CD4-positive, alpha-beta T cell treated with Interleukin-17A for 1 hour (primary cell): ENCODE results near the gene EPB41L3.

ENCODE experiments used
- DNase-seq: peaks from one replicate; pipeline ENCODE4 v3.0.0-alpha.2; 2020

Gene EPB41L3

DNA sequence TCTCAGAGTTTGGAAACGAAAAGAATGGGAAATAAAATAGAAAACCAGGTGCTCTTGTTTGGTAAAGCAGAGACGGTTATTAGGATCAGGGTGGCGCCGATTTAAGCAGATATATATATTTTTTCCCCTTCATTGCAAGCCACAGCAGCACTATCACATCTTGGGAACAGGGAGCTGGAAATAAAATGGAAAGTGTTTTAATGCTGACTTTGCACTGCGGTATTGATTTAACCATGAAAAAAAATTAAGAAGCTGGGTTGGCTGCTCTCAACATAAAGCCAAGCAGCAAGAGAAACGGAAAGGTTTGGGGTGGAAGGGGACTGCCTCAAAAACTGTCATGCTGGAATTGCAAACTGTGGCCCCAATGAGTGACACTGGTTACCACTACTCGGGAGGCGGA, 145.5 kb downstream of the EPB41L3 start:
- no peak for DNase-seq

DNA sequence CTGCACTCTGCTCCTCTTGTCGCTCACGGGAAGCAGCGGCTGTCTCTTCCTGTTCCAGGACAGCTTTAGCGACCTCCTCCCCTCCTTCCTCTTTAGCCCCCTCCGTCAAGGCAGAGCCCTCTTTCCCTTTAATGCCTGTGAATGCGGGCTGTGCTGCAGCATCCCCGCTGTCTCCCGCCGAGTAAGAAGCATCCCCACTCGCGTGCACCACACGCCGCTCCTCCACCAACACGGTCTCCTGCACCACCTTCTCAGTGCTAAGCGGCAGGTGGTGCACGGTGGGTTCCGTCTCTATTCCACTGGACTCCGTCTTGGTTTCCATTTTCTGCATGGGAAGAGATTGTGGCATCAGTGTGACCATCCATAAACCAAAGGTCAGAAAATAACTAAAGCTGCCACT, 146.7 kb downstream of the EPB41L3 start:
- DNase-seq = no peak

DNA sequence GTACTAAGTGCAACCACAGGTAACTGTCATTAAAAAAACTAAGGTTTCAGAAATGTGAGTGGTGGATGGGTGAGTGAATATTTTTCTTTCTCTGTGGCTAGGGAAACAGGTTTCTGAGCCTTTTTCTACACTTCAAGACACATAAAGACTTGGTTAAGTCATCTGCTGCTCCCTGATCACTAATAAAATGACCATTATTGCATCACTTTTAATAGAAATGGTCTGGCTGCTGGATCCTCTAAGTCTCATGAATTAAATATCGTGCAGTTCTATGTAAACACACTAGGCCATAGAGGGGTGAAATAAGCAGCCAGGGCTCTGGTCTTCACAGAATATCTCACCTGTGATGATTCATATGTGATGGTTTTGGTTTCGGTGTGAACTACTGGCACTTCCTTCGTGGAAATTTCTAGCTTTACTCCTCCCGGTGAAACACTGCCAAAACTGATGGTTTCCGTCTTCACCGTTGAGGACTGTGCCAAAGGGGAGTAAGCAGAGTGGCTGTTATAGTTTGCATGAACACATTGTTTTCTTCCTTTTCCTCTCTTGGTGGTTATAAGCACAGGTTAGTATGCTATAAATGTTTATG, 147.8 kb downstream of the EPB41L3 start:
- DNase-seq = no peak

DNA sequence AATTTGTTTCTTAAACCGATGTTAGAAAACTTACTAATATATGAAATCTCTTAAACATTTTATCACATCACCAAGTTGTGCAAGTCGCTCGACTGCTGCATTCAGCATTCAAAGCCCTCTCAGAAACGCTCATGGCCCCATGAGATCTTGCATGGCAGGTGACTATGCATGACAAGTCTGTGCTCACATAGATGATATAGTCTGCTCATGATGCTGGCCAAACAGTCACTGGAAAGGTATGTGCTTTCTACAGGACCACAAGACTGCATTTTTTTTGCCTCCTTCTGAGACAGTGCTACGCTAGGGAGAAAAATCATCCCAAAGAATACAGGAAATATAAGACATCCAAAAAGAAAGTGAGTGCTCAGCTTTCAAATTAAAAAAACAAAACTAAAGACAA, 150.0 kb downstream of the EPB41L3 start:
- no peak for DNase-seq

DNA sequence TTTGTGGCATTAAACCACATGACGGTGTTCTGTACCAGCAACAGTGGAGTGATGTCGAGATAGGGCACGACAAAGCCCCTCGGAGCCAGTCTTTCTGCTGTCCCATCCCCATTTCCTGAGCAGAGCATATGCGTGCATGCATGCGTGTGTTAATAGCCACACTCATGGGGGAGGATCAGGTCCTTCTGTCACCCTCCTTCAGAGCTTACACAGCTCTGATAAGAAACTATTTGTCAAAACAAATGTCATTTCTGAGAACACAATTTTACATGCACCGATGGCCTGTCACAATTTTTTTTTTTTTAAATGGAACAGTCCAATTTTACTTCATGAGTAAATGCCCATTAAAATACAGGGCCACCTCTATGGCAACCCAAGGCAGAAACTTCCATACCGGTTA, 152.4 kb downstream of the EPB41L3 start:
- DNase-seq = no peak

DNA sequence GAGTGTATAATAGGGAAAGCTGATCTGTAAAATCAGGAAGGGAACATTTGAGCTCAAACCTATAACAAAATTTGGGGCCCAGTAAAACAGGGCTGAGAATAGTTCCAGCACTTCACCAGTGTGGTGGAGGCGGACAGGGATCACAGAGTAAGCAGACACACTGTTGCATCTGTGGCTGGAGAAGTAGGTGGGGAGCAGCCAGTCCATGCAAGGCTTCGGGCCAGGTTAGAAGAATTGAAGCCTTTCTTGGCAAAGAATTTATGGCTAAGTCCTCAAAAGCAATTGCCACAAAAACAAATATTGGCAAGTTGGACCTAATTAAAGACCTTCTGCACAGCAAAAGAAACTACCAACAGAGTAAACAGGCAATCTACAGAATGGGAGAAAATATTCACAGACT, 154.4 kb downstream of the EPB41L3 start:
- DNase-seq = no peak

DNA sequence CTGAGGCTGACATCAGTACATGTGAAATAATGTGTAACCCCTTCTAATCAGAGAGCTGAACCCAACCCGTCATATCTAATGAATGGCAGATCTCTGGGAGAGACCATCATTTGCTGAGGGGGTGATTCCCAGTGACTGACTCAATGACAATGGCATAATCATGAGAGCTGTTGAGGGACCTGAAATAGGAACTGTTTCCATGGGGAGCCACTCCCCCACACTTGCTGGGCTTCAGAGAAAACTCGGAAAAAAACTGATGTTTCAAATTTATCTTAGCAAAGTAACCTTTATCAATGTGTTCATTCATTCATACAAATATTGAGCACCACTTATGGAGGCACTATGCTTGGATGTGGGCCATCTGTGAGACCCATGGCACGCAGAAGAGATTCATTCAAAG, 154.9 kb downstream of the EPB41L3 start:
- no peak for DNase-seq

DNA sequence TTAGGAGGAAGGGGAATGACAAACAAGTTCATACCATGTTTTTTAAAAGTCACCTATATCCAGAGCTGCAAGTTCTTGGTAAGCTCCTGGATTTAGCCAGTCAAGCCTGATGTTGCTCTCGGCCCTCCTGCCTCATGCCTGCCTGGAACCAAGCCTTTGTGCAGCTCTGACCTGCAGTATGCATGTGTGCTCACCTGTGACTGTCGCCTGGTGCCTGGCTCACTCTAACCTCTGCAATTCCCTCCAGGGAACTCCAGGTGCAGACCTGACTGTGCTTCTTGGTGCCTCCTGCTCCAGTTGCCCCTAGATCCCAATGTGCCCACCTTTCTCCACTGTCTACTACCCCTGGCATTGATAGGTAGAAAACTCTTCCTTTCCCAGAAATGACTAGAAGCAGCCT, 163.2 kb downstream of the EPB41L3 start:
- no peak for DNase-seq

DNA sequence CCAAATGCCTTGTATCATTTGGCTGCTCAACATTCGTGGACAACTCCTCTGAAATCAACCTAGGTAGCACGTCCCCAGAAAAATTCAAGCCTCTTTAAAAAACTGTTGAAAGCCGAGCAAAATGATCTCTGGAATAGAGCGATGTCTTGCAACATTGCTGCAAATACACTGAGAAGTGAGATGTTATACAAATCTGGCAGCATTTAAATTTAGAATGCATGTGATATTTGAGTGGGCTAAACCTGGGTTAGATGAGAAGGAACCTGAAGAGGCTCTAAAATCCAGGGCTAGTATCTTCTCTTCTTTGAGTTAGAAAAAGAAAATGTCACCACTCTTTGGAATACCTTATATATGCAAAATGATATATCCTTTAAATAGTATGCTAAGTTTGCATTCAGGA, 166.8 kb downstream of the EPB41L3 start:
- DNase-seq = no peak

DNA sequence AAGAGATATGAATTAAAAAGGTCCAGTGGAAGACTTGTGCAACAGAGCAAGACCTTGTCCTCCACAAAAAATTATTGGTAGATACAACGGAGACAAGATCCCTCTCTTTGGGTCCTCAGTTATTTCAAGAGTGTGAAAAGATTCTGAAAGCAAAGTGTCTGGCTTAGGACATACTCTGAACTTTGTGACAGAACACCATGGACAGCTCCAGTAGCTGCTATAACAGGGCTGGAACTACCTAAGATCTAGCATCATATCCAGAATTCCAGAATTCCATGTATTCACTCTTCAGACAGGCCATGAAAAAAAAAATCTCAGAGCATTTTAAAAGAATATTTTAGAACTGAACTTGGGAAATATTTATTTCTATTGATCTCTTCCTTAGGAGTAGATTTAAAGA, 173.5 kb downstream of the EPB41L3 start:
- no peak for DNase-seq

DNA sequence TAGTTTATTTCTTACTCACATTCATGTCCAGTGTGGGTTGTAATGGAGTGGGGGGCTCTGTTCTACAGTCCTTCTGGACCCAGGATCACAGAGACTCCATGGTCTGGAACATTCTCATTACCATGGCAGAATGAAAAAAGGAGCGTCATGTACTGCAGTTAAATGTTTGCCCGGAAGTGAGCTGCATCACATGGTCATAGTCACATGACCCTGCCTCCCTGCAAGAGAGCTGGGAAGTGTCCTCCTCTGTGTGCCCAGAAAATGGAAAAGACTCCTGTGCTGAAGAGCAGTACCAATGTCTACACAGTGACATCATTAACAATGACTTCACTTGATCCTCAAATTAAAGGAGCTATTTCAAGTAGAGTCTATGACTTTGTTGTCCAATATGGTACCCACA, 174.3 kb downstream of the EPB41L3 start:
- DNase-seq = no peak

DNA sequence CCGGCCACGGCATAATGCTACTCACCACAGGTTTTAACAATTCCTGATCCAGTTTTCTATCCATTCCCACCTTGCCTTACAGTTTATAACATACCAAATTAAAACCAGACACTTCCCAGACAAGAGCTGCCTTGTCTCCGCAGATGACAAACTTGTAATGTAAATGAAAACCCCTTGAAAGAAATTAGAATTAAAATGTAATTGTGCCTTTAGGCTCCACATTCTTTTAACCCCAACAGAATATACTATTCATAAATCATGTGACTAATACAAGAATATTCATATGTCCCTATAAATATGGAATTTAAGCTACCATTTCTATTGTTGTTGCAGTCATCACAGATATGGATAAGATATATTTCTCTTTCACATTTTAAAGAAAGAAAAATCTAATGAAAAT, 178.4 kb downstream of the EPB41L3 start:
- no peak for DNase-seq

DNA sequence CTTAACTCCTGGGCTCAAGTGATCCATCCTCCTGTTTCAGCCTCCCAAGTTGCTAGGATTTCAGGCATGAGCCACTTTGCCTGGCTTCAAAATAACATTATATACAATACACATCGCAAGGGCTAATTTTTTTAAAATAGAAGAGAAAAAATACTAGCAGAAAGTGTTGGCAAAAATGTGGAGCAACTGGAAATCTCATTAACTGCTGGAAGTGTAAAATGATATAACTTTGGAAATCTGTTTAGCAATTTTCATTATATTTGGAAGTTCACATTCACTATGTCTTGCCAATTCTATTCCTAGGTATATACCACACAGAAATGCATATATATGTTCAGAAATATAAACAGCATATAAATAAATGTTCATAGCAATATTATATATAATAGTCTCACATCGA, 193.2 kb downstream of the EPB41L3 start:
- DNase-seq = no peak
